H1 (cell line): ENCODE data around the gene GON4L. TPM values are rescaled to one million over a fixed set of nuclear protein-coding genes. Genes with fewer than 3 reads are reported as not detected.

Source experiments
- CTCF ChIA-PET: fragments of 300-600 bp; sonication (Branson Sonifier 250); formaldehyde crosslinking; loops from one replicate; lab custom pipeline; 2021; ENCODE audit not compliant: partially characterized antibody; lab: Charles Lee
- POLR2A ChIA-PET: fragments of 300-600 bp; sonication (Branson Sonifier 250); formaldehyde crosslinking; loops from one replicate; lab custom pipeline; 2021; ENCODE audit warnings: inconsistent platforms; ENCODE audit not compliant: partially characterized antibody; lab: Charles Lee
- DNase-seq, 2 experiments: peaks; one replicate each; pipeline versions ENCODE4 v3.0.0 to v3.0.0-alpha.2; 2010 to 2022; ENCODE audit warnings: low spot score in 2 of 2, low read depth in 1 of 2, mixed read lengths in 1 of 2
- FAIRE-seq: peaks from 2 replicates; lab custom pipeline; 2011; peaks lifted over from hg19 to GRCh38; lab: Jason Lieb, UNC
- H2AFZ ChIP-seq: 2 replicates; pipeline ENCODE4 v1.8.1; 2012; ENCODE audit warnings: low read length, inconsistent platforms
- H2AK5ac ChIP-seq: 2 replicates; pipeline ENCODE4 v1.6.1; 2013; ENCODE audit warnings: low read depth, low read length
- H2BK120ac ChIP-seq: replicated peaks from 2 replicates; pipeline ENCODE3; 2013; ENCODE audit warnings: low read depth, low read length, inconsistent platforms
- H2BK12ac ChIP-seq: 2 replicates; pipeline ENCODE4 v1.6.1; 2013; ENCODE audit warnings: low read depth, low read length
- H2BK15ac ChIP-seq: 2 replicates; pipeline ENCODE4 v1.6.1; 2013; ENCODE audit warnings: low read length
- H2BK20ac ChIP-seq: 2 replicates; pipeline ENCODE4 v1.6.1; 2013; ENCODE audit warnings: low read length
- H2BK5ac ChIP-seq: 2 replicates; pipeline ENCODE4 v1.6.1; 2013; ENCODE audit warnings: low read depth, low read length
- H3K14ac ChIP-seq: 2 replicates; pipeline ENCODE4 v1.6.1; 2013; ENCODE audit warnings: inconsistent platforms; ENCODE audit not compliant: insufficient read length
- H3K18ac ChIP-seq: 2 replicates; pipeline ENCODE4 v1.6.1; 2013; ENCODE audit warnings: low read length; ENCODE audit errors: extremely low read depth
- H3K23ac ChIP-seq: 2 replicates; pipeline ENCODE4 v1.6.1; 2013; ENCODE audit warnings: inconsistent platforms; ENCODE audit not compliant: insufficient read length
- H3K23me2 ChIP-seq: 2 replicates; pipeline ENCODE4 v1.6.1; 2013; ENCODE audit warnings: low read depth, low read length
- H3K27ac ChIP-seq: 2 replicates; pipeline ENCODE4 v1.6.1; 2011; ENCODE audit warnings: low read depth, low read length, inconsistent platforms
- H3K27me3 ChIP-seq, 4 experiments: replicated peaks in 1 of 4; 1 replicate in 1 of 4; 2 replicates in 3 of 4; pipeline versions ENCODE4 v1.6.1 to v1.8.1; 2011 to 2013; ENCODE audit warnings: low read length in 3 of 4, mild to moderate bottlenecking in 3 of 4, inconsistent platforms in 2 of 4, mixed read lengths in 2 of 4, moderate library complexity in 1 of 4; ENCODE audit not compliant: control insufficient read depth in 3 of 4, insufficient read depth in 3 of 4; ENCODE audit errors: extremely low read depth in 1 of 4
- H3K36me3 ChIP-seq, 4 experiments: 2 replicates each; pipeline versions ENCODE4 v1.6.1 to v1.8.1; 2011 to 2013; ENCODE audit warnings: mild to moderate bottlenecking in 4 of 4, low read length in 3 of 4, moderate library complexity in 2 of 4, control low read depth in 1 of 4, inconsistent platforms in 1 of 4; ENCODE audit not compliant: insufficient read depth in 4 of 4, control insufficient read depth in 2 of 4
- H3K4ac ChIP-seq: replicated peaks from 2 replicates; pipeline ENCODE3; 2013; ENCODE audit warnings: low read length, low read depth, mixed read lengths, inconsistent platforms; ENCODE audit not compliant: insufficient read length
- H3K4me1 ChIP-seq, 4 experiments: replicated peaks in 1 of 4; 1 replicate in 1 of 4; 2 replicates in 3 of 4; pipeline versions ENCODE4 v1.6.1 to v1.8.1; 2011 to 2013; ENCODE audit warnings: low read length in 3 of 4, inconsistent platforms in 2 of 4, mixed read lengths in 1 of 4; ENCODE audit not compliant: insufficient read depth in 4 of 4, control insufficient read depth in 3 of 4
- H3K4me2 ChIP-seq, 2 experiments: 2 replicates each; pipeline versions ENCODE4 v1.6.1 to v1.8.1; 2011 to 2013; ENCODE audit warnings: low read depth in 2 of 2, low read length in 2 of 2, control low read depth in 1 of 2, inconsistent platforms in 1 of 2, mild to moderate bottlenecking in 1 of 2; ENCODE audit not compliant: insufficient read depth in 1 of 2
- H3K4me3 ChIP-seq, 4 experiments: fragments of 200-600, 300-600 bp in 1 of 4; sonication (generic), shearing (Covaris generic), sonication (Bioruptor Twin) in 1 of 4; 2 replicates each; pipeline versions ENCODE4 v1.5.1 to v1.8.1; 2011 to 2016; ENCODE audit warnings: low read length in 4 of 4, low read depth in 3 of 4, control low read depth in 2 of 4, inconsistent platforms in 2 of 4, mild to moderate bottlenecking in 2 of 4, mixed read lengths in 1 of 4, moderate library complexity in 1 of 4; ENCODE audit not compliant: insufficient read depth in 2 of 4; ENCODE audit errors: extremely low read depth in 1 of 4
- H3K56ac ChIP-seq: replicated peaks from 2 replicates; pipeline ENCODE3; 2013; ENCODE audit warnings: low read depth, mild to moderate bottlenecking, mixed read lengths, low read length, inconsistent platforms; ENCODE audit not compliant: insufficient read length
- H3K79me1 ChIP-seq: 2 replicates; pipeline ENCODE4 v1.6.1; 2013; ENCODE audit warnings: low read depth, low read length, control low read depth
- H3K79me2 ChIP-seq, 2 experiments: 2 replicates each; pipeline versions ENCODE4 v1.6.1 to v1.8.1; 2012 to 2013; ENCODE audit warnings: low read length in 2 of 2, mild to moderate bottlenecking in 2 of 2, inconsistent platforms in 1 of 2; ENCODE audit not compliant: insufficient read depth in 2 of 2, control insufficient read depth in 1 of 2
- H3K9ac ChIP-seq, 4 experiments: replicated peaks in 1 of 4; 1 replicate in 1 of 4; 2 replicates in 3 of 4; pipeline versions ENCODE4 v1.6.1 to v1.8.1; 2011 to 2013; ENCODE audit warnings: low read depth in 3 of 4, low read length in 3 of 4, control low read depth in 2 of 4, mild to moderate bottlenecking in 2 of 4, moderate library complexity in 2 of 4, inconsistent platforms in 1 of 4; ENCODE audit errors: extremely low read depth in 1 of 4
- H3K9me3 ChIP-seq, 2 experiments: 2 replicates each; pipeline versions ENCODE4 v1.6.1 to v1.8.1; 2012 to 2013; ENCODE audit warnings: mild to moderate bottlenecking in 2 of 2, moderate library complexity in 2 of 2, control low read depth in 1 of 2, inconsistent platforms in 1 of 2, low read depth in 1 of 2, low read length in 1 of 2, mixed read lengths in 1 of 2; ENCODE audit not compliant: insufficient read depth in 2 of 2
- H4K20me1 ChIP-seq, 2 experiments: replicated peaks in 1 of 2; 2 replicates each; pipeline versions ENCODE3 to v1.8.1; 2011 to 2013; ENCODE audit warnings: inconsistent platforms in 2 of 2, low read length in 2 of 2, mild to moderate bottlenecking in 1 of 2; ENCODE audit not compliant: insufficient read depth in 2 of 2, control insufficient read depth in 1 of 2
- H4K5ac ChIP-seq: 2 replicates; pipeline ENCODE4 v1.6.1; 2013; ENCODE audit warnings: low read length, low read depth, mixed read lengths, inconsistent platforms; ENCODE audit not compliant: insufficient read length
- H4K8ac ChIP-seq: 2 replicates; pipeline ENCODE4 v1.8.0; 2013; ENCODE audit warnings: mild to moderate bottlenecking, moderate library complexity, low read length, inconsistent platforms; ENCODE audit not compliant: insufficient read depth; ENCODE audit errors: extremely low read depth
- H4K91ac ChIP-seq: replicated peaks from 2 replicates; pipeline ENCODE3; 2013; ENCODE audit warnings: low read length, mixed read lengths, inconsistent platforms; ENCODE audit not compliant: insufficient read length
- EP300 ChIP-seq, 2 experiments: IDR thresholded peaks; 1 replicate in 1 of 2; 2 replicates in 1 of 2; pipeline ENCODE4 v1.6.1; 2011 to 2012; ENCODE audit warnings: low read depth in 2 of 2, low read length in 2 of 2, mild to moderate bottlenecking in 2 of 2, borderline replicate concordance in 1 of 2, inconsistent platforms in 1 of 2, moderate library complexity in 1 of 2
- MAFK ChIP-seq: IDR thresholded peaks from 2 replicates; pipeline ENCODE4 v1.6.1; 2012; ENCODE audit warnings: low read depth, mild to moderate bottlenecking, improper control_type of control experiment, low read length
- NRF1 ChIP-seq: IDR thresholded peaks from 2 replicates; pipeline ENCODE4 v1.6.1; 2011; ENCODE audit warnings: mild to moderate bottlenecking, low read depth, low read length, improper control_type of control experiment
- RNF2 ChIP-seq: fragments of 200-900, 300-1000 bp; sonication (generic); IDR thresholded peaks from 2 replicates; pipeline ENCODE4 v1.7.1; 2016; ENCODE audit warnings: borderline replicate concordance, low read depth, mild to moderate bottlenecking, antibody characterized with exemption, low read length; ENCODE audit not compliant: poor library complexity, severe bottlenecking; ENCODE audit errors: missing control alignments
- SIN3A ChIP-seq, 2 experiments: IDR thresholded peaks in 1 of 2; conservative IDR thresholded peaks in 1 of 2; 2 replicates each; pipeline ENCODE4 v1.6.1; 2011 to 2012; ENCODE audit warnings: low read length in 2 of 2, improper control_type of control experiment in 1 of 2, low read depth in 1 of 2, mild to moderate bottlenecking in 1 of 2
- SIRT6 ChIP-seq: IDR thresholded peaks from one replicate; pipeline ENCODE4 v1.7.1; 2012; ENCODE audit warnings: low read length, inconsistent platforms
- SIX5 ChIP-seq: IDR thresholded peaks from 2 replicates; pipeline ENCODE4 v1.6.1; 2011; ENCODE audit warnings: mild to moderate bottlenecking, low read depth, low read length
- SP1 ChIP-seq: IDR thresholded peaks from 2 replicates; pipeline ENCODE4 v1.6.1; 2011; ENCODE audit warnings: low read depth, low read length
- WGBS, 2 experiments: shearing (Covaris generic) in 1 of 2; methylation state at CpG; one replicate each; pipeline versions ENCODE4 v1.1.6 to v1.1.7; 2013 to 2015; ENCODE audit warnings: low lambda C conversion rate in 2 of 2, mixed read lengths in 2 of 2, inconsistent platforms in 1 of 2, low coverage in 1 of 2, missing lambda C conversion rate in 1 of 2; ENCODE audit not compliant: insufficient replicate concordance in 2 of 2, insufficient coverage in 1 of 2, insufficient read length in 1 of 2; ENCODE audit errors: extremely low coverage in 1 of 2, missing lambda C conversion rate in 1 of 2; 5-methylcytosine and 5-hydroxymethylcytosine counted together
- polyA plus RNA-seq, 7 experiments: library from polyadenylated mRNA; depleted of rRNA in 3 of 7; stranded (reverse) in 5 of 7; unstranded in 2 of 7; fragments of >200 nt in 5 of 7; fragments of 200-250 nt in 2 of 7; gene quantifications; 1 replicate in 5 of 7; 2 replicates in 1 of 7; 4 replicates in 1 of 7; pipeline versions ENCODE4 v1.2.1 to v1.2.3, GENCODE V29; 2011 to 2013; ENCODE audit warnings: missing spikeins in 2 of 7, mixed read lengths in 2 of 7
- total RNA-seq: library from RNA; stranded (reverse); fragmentation: NEBNext Ultra II Directional; extraction: Animal tissue kit (Norgen Biotek cat#: 25700); gene quantifications from 2 replicates; pipeline ENCODE4 v1.2.1, GENCODE V29; 2021
- TF ChIP-seq, protein P1 (sequence below): IDR thresholded peaks from 2 replicates; pipeline ENCODE4 v1.6.1; 2012; ENCODE audit warnings: inconsistent platforms

Gene GON4L
- total and polyA plus RNA-seq, 2 of the 8 experiments (the other 6 are each of a cell fraction or from before 2014, with no cell fraction given) = 26.2 to 52.1 TPM

DNA sequence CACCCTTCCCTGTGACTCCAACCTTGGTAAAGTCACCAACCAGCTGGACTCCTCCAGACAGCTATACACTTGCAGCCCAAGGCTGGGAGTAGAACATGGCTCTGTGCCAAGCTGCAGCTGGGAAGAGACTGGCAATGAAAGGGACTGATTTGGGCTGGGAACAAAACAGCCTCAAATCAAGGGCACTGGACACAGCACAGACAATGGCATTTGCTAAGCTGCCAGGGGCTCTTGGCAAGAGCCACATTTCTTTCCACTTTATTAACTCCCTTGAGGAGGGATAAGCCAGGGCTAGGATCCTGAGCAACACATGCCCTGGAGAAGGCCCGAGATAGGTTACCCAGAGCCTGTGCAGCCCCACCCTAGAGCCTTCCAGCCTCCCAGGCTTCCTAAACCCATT is 14.4 kb upstream of the GON4L start:
- Histone ChIP-seq H2BK12ac (no peak overlapping the region), H3K4me1 (no peaks in the 10 kb centered on the region), H4K8ac (no peak overlapping the region), H4K20me1 (no peaks in the 10 kb centered on the region), H4K91ac (no peak overlapping the region), H3K14ac (no peak overlapping the region), H3K36me3 (no peaks in the 10 kb centered on the region), H2BK20ac (no peak overlapping the region), H2BK120ac (no peak overlapping the region), H3K23ac (no peak overlapping the region), H3K79me1 (no peaks in the 10 kb centered on the region), H4K5ac (no peak overlapping the region), H2AFZ (no peak overlapping the region), H3K18ac (no peak overlapping the region), H2BK5ac (no peak overlapping the region), H3K27ac (no peak overlapping the region), H2AK5ac (no peak overlapping the region), H3K4me3 (no peak overlapping the region), H3K9me3 (no peaks in the 10 kb centered on the region), H3K4me2 (no peak overlapping the region), H3K56ac (no peak overlapping the region), H3K4ac (no peak overlapping the region), H2BK15ac (no peak overlapping the region), H3K79me2 (no peaks in the 10 kb centered on the region), H3K23me2 (no peaks in the 10 kb centered on the region), H3K9ac (no peak overlapping the region), H3K27me3 (no peaks in the 10 kb centered on the region)
- no peak for TF ChIP-seq SIN3A (conservative IDR thresholded peaks at IDR 0.05 in 1 of 2, IDR thresholded peaks at IDR 0.05 in 1 of 2; ENCODE audit: low read depth in 1 of 2, low read length in 2 of 2)
- no peak for TF ChIP-seq SP1
- no peak for TF ChIP-seq MAFK
- no peak for TF ChIP-seq RNF2
- no peak for TF ChIP-seq SIX5
- TF ChIP-seq NRF1 = no peak
- no peak for TF ChIP-seq SIRT6
- no peak for TF ChIP-seq EP300 (IDR thresholded peaks at IDR 0.05; ENCODE audit: borderline replicate concordance in 1 of 2, low read depth in 2 of 2, low read length in 2 of 2)
- TF ChIP-seq, protein P1, sequence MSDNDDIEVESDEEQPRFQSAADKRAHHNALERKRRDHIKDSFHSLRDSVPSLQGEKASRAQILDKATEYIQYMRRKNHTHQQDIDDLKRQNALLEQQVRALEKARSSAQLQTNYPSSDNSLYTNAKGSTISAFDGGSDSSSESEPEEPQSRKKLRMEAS = no peak
- WGBS, 2 experiments = 93% methylated on average over 1 of the region's 1 CpG; no CpG with 5 or more reads in 1 of the 2 experiments
- FAIRE-seq (no peak), DNase-seq (no peak)
- ChIA-PET POLR2A (interaction anchor here (1.1 kb wide), 1 partner anchor 173 kb away, joined by 3 read pairs; no protein-coding TSS in a partner anchor), CTCF (interaction anchor here (1.0 to 1.5 kb wide), 2 partner anchors 22 to 118 kb away, joined by 3 read pairs; no protein-coding TSS in a partner anchor)
